HG02798 (cell line): ENCODE measurements around the gene CYTH2.

ENCODE experiments used
- ATAC-seq: cut with Tn5 transposase; IDR thresholded peaks from one replicate; pipeline ENCODE4 v1.9.1; 2021; ENCODE audit warnings: mild to moderate bottlenecking; ENCODE audit not compliant: unreplicated experiment, poor library complexity

Gene CYTH2

GRCh38 chr19:48491793-48492123 is 22.6 kb downstream of the CYTH2 start:
- ATAC-seq = no peak

DNA sequence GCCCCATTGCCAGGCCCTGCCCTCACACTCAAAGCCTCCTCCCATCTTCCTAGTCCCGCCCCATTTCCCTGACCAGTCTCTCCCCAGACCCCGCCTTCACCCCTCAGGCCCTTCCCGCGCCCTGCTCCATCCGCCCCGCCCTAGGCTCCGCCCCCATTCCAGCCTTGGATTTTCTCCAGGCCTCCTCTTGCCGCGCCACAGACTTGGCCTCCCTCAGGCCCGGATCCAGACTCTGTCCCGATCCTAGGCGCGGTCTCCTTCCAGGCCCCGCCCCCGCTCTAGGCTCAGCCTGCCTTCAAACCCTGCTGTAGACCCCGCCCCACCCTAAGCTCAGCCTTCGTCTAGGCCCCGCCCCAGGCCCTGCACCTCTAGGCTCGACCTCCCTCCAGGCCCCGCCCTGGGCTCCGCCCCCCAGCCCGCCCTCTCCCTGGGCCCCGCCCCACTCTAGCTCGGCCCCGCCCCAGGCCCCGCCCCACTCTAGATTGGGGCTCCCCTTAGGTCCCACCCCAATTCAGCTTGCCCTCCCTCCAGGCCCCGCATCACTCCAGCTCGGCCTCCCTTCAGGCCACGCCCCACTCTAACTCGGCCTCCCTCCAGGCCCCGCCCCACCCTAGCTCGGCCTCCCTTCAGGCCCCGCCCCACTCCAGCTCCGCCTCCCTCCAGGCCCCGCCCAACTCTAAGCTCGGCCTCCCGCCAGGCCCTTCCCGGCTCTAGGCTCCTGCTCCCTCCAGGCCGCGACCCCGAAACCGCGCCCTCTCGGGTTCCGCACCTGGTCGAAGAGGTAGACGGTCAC is 24.0 kb downstream of the CYTH2 start:
- ATAC-seq = peak; percentile 58

- no peak for ATAC-seq
Measured at GRCh38 chr19:48493718-48494401, 24.7 kb downstream of the CYTH2 start.

DNA sequence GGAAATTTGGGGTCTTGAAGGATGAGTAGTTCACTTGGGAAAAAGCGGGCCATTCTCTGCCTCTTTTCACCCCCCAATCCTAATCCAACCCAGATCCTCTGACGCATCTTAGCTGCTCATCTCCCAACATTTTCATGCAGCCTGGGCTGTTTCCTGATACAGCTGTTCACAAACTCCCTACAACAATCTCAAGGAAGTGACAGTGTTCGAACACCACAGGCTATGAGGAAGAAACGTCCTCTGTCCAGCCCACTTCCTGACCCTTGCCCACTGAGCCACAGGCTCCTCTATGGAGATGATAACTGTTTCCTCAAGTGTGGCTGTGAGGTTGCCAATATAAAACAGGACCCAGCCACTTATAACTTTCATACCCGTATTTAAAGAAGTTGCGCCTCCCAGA is 26.2 kb downstream of the CYTH2 start:
- ATAC-seq = no peak

DNA sequence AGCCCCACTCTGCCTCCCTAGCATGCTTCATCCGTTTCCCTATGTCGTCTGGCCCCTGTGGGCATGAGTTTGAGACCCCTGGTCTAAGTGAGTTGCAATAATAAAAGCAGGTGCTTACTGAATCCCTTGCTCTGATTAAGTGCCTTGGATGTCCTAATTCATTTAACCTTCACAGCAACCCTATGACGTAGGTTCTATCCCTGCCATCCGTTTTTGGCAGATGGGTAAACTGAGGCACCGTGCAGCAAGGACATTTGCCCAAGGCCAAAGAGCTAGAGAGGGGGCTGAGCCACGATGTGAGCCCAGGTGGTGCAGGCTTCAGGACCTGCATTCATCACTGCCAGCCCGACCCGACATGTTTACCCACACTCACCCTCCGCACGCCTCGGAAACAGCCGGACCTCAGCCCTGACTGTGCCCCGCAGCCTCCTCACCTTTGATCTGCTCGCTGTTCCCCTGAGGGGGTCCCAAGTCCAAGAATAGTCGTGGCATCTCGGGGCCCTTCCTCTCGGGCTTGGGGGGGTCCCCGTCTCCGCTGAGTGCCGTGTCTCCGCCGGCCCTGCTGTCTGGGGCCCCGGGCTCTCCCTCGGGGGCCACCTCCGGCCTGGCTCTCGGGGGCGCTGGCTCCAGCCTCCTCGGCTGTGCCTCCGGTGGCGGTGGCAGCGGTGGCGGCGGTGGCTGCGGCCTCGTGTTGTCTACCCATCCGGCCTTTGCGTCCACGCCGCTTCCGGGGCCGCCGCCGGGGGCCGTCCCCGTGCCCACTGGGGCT is 28.0 kb downstream of the CYTH2 start:
- ATAC-seq = no peak

DNA sequence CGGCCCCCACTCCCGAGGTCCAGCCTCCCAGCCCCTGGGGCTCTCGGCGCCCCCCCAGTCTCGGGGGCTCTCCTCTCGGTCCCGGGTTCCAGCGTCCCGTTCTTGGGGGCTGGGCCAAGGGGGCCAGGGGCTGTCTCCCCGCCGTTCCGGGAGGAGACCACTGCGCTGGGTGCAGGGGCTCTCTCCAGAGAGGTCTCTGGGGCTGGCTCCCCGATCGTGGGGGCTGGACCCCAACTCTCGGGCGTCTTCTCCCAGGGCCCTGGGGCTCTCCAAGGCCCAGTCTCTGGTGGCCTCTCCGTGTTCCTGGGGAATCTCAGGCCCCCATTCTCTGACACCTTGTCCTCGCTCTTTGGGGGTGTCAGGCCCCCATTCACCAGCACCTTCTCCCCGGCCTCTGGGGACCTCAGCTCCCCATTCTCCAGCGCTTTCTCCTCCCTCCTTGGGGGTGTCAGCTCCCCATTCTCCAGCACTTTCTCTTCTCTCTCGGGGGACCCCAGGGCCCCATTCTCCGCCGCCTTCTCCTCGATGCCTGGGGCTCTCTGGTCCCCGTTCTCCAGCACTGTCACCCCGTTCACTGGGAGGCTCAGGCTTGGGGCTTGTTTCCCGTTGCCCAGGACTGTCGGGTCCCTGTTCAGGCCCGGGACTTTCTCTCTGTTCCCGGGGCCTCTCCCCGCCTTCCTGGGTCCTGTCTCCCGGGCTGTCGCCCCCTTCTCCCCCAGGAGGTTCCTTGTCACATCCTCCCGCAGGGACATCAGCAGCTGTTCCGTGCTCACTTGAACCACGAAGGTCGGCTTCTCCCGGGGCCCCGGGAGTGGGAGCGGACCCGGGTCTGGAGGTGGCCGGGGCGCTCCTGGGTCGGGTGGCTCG is 28.8 kb downstream of the CYTH2 start:
- no peak for ATAC-seq

GRCh38 chr19:48498595-48499311 is 29.6 kb downstream of the CYTH2 start:
- ATAC-seq = no peak

DNA sequence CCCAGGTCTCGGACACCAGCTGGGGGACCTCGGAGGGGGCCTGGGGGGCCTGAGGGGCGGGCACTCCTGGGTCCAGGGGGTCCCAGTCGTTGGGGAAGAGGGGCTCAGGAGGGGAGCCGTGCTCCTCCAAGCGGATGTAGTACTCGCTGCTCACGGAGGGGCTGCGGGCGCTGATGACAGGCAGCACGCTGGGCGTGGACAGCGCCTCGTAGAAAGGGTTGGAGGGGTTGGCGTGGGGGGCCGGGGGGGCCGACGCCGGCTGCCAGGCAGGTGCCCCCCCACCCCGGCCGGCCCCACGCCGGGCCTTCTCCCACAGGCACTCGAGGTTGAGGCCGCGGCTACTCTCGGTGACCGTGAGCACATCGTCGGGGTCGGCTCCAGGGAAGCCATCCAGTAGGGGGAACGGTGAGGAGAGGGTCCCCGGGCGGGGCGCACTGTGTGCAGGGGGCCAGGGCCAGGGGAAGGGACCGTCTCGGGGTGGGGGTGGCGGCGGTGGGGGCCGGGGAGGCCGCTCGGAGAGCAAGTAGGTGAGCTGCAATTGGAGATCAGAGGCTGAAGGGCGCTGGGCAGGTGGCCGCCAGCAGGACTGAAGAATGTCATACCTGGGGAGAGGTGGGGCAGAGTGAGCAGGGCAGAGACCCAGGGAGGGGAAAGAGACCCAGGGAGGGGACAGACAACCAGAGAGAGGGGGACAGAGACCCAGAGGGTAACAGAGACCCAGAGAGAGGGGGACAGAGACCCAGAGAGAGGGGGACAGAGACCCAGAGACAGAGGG is 30.3 kb downstream of the CYTH2 start:
- ATAC-seq = no peak

- ATAC-seq = no peak
Measured at GRCh38 chr19:48500830-48501493, 31.8 kb downstream of the CYTH2 start.

- ATAC-seq = peak; percentile 46
Measured at GRCh38 chr19:48501494-48502349, 32.6 kb downstream of the CYTH2 start.

- no peak for ATAC-seq
Measured at GRCh38 chr19:48502350-48503018, 33.3 kb downstream of the CYTH2 start.

GRCh38 chr19:48506138-48506733 is 37.1 kb downstream of the CYTH2 start:
- no peak for ATAC-seq

- ATAC-seq = no peak
Measured at GRCh38 chr19:48507911-48508439, 38.8 kb downstream of the CYTH2 start.

DNA sequence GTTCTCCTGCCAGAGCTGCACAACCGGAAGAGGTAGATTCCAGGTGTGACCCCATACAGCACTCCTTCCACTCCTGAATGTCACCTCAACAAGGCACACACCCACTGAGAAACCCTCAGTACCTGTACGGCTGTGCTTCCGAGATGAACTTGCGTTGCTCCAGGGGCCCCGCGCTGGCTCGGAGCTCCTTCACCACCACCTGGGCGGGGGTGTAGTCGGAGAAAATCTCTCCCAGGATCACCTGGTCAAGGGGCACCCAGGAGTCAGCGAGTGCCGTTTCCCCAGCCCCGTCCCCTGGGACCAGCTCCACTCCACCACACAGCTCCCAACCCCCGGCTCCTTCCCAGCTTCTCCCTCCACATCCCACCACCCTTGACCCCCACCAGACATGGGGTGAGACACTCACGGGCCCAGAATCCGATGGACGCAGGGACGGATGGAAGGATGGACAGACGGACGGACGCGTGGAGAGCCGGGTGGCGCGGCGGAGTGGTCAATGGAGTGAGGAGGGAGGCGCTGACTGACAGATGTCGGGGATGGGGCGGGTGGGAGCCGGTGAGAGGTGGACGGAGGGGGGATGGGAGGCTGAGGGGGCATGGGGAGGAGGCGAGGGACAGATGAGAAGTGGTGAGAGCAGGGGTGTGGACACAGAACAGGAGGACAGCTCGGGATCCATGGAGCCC is 39.7 kb downstream of the CYTH2 start:
- no peak for ATAC-seq

- ATAC-seq = no peak
Measured at GRCh38 chr19:48509467-48510194, 40.5 kb downstream of the CYTH2 start.
